8988T (cell line): ENCODE measurements around the gene COL18A1.

Experiments
- DNase-seq: peaks from one replicate; pipeline ENCODE4 v3.0.0; 2011

Gene COL18A1

GRCh38 chr21:45403133-45403824, 1.7 kb upstream of the COL18A1 start:
- DNase-seq: no peak

GRCh38 chr21:45403825-45404729, 888 bp upstream of the COL18A1 start:
- DNase-seq: no peak

- DNase-seq: no peak
These were observed 380 bp downstream of the COL18A1 start for GRCh38 chr21:45405271-45405818.

- no peak for DNase-seq
These were observed 1.1 kb downstream of the COL18A1 start for GRCh38 chr21:45405819-45406762.

- DNase-seq: no peak
These were observed 2.0 kb downstream of the COL18A1 start for GRCh38 chr21:45406801-45407628.

GRCh38 chr21:45407629-45408247, 2.8 kb downstream of the COL18A1 start:
- no peak for DNase-seq

GRCh38 chr21:45408271-45408791, 3.4 kb downstream of the COL18A1 start:
- DNase-seq: no peak

- DNase-seq: no peak
These were observed 3.9 kb downstream of the COL18A1 start for GRCh38 chr21:45408801-45409261.

- no peak for DNase-seq
These were observed 4.6 kb downstream of the COL18A1 start for GRCh38 chr21:45409466-45410150.

GRCh38 chr21:45410151-45410864, 5.3 kb downstream of the COL18A1 start:
- no peak for DNase-seq

GRCh38 chr21:45410865-45411809, 6.2 kb downstream of the COL18A1 start:
- no peak for DNase-seq

- DNase-seq: no peak
These were observed 6.8 kb downstream of the COL18A1 start for GRCh38 chr21:45411810-45412206.

GRCh38 chr21:45412491-45412890, 7.5 kb downstream of the COL18A1 start:
- no peak for DNase-seq

- no peak for DNase-seq
These were observed 8.1 kb downstream of the COL18A1 start for GRCh38 chr21:45412909-45413611.

- no peak for DNase-seq
These were observed 9.0 kb downstream of the COL18A1 start for GRCh38 chr21:45413922-45414321.

- no peak for DNase-seq
These were observed 9.6 kb downstream of the COL18A1 start for GRCh38 chr21:45414396-45415187.
